ENCODE data around the gene MAPRE3.

MAPRE3 gene

DNA sequence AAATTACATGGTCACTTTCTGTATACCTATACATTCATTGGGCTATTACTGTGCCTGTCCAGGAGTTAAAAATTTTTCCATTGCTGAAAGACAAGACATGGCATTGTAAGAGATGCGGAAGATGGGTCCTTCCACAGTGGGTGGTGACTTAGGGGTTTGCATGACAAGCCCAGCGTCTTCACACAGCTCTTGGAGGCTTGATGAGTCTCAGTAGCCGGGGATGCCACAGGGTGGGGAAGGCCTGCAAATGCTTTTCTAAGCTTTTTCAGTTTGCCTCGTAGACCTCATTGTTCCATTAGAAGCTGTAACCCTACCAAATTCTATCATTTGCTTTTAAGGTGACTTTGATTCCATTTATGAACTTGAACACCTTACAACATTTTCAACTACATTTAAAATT lies 18.1 kb upstream of the MAPRE3 start:
- Histone ChIP-seq H3K36me3 (replicated peaks) (no peaks in the 10 kb centered on the region), H3K27me3 (replicated peaks) (peaks cover 19% of the 10 kb centered on the region), H3K4me3 (ENCODE audit: low read depth, low read length) (no peak overlapping the region), H3K27ac (no peak overlapping the region)
- DNase-seq: no peak
- TF ChIP-seq, protein P1, sequence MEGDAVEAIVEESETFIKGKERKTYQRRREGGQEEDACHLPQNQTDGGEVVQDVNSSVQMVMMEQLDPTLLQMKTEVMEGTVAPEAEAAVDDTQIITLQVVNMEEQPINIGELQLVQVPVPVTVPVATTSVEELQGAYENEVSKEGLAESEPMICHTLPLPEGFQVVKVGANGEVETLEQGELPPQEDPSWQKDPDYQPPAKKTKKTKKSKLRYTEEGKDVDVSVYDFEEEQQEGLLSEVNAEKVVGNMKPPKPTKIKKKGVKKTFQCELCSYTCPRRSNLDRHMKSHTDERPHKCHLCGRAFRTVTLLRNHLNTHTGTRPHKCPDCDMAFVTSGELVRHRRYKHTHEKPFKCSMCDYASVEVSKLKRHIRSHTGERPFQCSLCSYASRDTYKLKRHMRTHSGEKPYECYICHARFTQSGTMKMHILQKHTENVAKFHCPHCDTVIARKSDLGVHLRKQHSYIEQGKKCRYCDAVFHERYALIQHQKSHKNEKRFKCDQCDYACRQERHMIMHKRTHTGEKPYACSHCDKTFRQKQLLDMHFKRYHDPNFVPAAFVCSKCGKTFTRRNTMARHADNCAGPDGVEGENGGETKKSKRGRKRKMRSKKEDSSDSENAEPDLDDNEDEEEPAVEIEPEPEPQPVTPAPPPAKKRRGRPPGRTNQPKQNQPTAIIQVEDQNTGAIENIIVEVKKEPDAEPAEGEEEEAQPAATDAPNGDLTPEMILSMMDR (IDR thresholded peaks at IDR 0.05; ENCODE audit: low read depth, low read length, missing control alignments): no peak
- in situ Hi-C loops (cut with HindIII; ENCODE audit: low pct_ligation_motif_present, low sequenced_read_pairs): no loop called here

DNA sequence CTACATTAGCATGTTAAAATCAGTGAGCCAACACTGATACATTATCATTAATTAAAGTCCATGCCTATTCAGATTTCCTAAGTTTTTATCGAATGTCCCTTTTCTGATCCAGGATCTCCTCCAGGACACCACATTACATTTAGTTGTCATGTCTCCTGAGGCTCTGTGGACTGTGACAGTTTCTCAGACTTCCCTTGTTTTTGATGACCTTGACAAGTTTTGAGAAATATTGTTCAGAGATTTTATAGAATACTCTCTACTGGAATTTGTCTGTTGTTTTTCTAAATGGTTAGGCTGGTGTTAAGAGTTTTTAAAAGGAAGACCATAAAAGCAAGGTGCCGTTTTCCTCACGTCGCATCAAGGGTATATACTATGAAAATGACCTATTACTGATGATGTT lies 16.3 kb upstream of the MAPRE3 start:
- Histone ChIP-seq H3K4me3 (ENCODE audit: low read depth, low read length) (no peak overlapping the region), H3K27ac (no peak overlapping the region), H3K27me3 (replicated peaks) (peaks cover 29% of the 10 kb centered on the region), H3K36me3 (replicated peaks) (no peaks in the 10 kb centered on the region)
- in situ Hi-C loops (cut with HindIII; ENCODE audit: low pct_ligation_motif_present, low sequenced_read_pairs): no loop called here
- TF ChIP-seq, protein P1 (IDR thresholded peaks at IDR 0.05; ENCODE audit: low read depth, low read length, missing control alignments): no peak
- DNase-seq: no peak

DNA sequence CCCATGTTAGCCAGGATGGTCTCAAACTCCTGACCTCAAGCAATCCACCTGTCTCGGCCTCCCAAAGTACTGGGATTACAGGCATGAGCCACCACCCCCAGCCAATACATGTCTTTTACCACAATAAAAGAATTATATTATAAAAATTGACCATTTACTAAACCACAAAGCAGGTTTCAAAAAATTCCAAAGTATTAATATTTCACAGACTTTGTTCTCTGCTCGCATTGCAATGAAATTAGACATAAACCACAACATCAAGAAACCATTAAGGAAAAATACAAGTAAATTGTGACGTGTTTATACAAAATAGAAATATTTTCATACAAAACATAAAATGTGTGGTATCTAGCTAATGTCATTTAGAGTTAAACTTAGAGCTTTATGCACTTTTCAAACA lies 13.4 kb upstream of the MAPRE3 start:
- H3K27ac ChIP-seq: no peak overlapping the region
- H3K4me3 ChIP-seq (ENCODE audit: low read depth, low read length): no peak overlapping the region
- in situ Hi-C loops (cut with HindIII; ENCODE audit: low pct_ligation_motif_present, low sequenced_read_pairs): no loop called here
- peaks cover 36% of the 10 kb centered on the region for H3K27me3 ChIP-seq (replicated peaks)
- H3K36me3 ChIP-seq (replicated peaks): no peaks in the 10 kb centered on the region
- DNase-seq: no peak
- TF ChIP-seq, protein P1 (IDR thresholded peaks at IDR 0.05; ENCODE audit: low read depth, low read length, missing control alignments): no peak

DNA sequence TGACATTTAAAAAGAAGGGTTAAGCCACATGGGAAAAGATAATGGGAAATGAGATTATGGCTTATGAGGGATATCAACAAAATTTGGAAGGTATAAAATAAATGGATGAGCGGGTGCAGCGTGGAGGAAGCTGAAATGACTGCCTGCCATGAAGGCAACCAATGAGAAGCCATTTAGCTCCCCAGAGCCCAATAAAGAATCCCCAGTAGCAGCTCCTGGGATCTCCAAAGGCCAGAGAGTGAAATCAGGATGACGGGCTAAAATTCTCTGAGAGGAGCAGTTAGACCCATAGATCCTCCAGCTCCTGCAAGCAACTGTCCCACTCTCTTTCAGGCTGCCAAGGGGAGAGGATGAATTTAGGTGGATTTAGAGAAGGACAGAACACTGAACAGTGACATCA lies 12.9 kb upstream of the MAPRE3 start:
- H3K27ac ChIP-seq: no peak overlapping the region
- DNase-seq: no peak
- no peaks in the 10 kb centered on the region for H3K36me3 ChIP-seq (replicated peaks)
- H3K27me3 ChIP-seq (replicated peaks): peaks cover 36% of the 10 kb centered on the region
- in situ Hi-C loops (cut with HindIII; ENCODE audit: low pct_ligation_motif_present, low sequenced_read_pairs): no loop called here
- no peak overlapping the region for H3K4me3 ChIP-seq (ENCODE audit: low read depth, low read length)
- TF ChIP-seq, protein P1 (IDR thresholded peaks at IDR 0.05; ENCODE audit: low read depth, low read length, missing control alignments): no peak

DNA sequence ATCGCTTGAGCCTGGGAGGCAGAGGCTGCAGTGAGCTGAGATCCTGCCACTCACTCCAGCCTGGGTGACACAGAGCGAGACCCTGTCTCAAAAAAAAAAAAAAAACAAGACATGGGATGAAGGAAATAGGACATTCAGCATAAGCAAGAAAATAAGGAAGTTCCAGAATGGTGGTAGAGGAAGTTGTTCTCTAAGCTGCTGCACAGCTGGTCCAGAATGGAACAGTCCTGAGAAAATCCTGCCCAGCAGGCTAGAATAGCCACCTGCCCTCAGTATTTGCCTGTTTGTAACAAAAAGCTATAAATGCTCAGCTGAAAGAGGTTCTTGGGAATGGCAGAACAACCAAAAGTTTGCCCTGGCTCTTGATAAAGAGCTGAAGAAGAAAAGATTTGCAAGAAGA lies 11.1 kb upstream of the MAPRE3 start:
- no peak overlapping the region for H3K27ac ChIP-seq
- no peak for DNase-seq
- TF ChIP-seq, protein P1 (IDR thresholded peaks at IDR 0.05; ENCODE audit: low read depth, low read length, missing control alignments): no peak
- peaks cover 34% of the 10 kb centered on the region for H3K27me3 ChIP-seq (replicated peaks)
- no peaks in the 10 kb centered on the region for H3K36me3 ChIP-seq (replicated peaks)
- no peak overlapping the region for H3K4me3 ChIP-seq (ENCODE audit: low read depth, low read length)
- in situ Hi-C loops (cut with HindIII; ENCODE audit: low pct_ligation_motif_present, low sequenced_read_pairs): no loop called here

DNA sequence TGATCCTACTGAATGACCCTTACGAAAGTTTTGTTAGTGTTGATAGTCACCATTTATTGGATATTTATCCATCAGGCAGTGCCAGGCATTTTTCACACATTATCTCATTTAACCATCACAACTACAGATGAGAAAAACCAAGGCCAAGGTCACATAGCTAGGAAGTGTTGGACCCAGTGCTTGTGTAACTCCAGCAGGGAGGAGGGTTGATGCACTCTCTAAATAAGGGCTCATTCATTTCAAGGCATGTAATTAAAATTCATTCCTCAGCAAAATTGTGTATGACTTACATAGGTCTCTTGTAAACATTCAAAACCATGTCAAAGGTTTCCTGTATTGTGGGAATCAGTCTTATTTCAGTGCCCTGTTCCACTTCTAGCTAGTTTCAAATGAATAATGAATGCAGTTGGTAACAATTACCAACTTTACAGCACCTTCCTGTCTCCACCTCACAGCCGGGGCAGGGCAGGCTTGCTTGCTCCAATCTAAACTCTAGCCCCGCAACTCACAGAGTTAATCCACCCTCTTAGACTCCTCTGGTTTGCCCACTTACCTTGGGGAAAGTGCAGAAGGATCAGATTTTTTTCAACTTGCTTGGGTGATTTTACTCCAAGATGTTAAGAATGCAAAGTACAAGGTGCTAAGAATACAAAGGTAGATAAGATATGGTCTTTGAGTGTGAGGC lies 5.8 kb upstream of the MAPRE3 start:
- TF ChIP-seq, protein P1 (IDR thresholded peaks at IDR 0.05; ENCODE audit: low read depth, low read length, missing control alignments): no peak
- Histone ChIP-seq H3K36me3 (replicated peaks) (no peaks in the 10 kb centered on the region), H3K27ac (no peak overlapping the region), H3K27me3 (replicated peaks) (peaks cover 16% of the 10 kb centered on the region), H3K4me3 (ENCODE audit: low read depth, low read length) (no peak overlapping the region)
- in situ Hi-C loops (cut with HindIII; ENCODE audit: low pct_ligation_motif_present, low sequenced_read_pairs): no loop called here
- DNase-seq: no peak

All from brain microvascular endothelial cell (primary cell).